ENCODE measurements around the gene VPS35L.

DNA sequence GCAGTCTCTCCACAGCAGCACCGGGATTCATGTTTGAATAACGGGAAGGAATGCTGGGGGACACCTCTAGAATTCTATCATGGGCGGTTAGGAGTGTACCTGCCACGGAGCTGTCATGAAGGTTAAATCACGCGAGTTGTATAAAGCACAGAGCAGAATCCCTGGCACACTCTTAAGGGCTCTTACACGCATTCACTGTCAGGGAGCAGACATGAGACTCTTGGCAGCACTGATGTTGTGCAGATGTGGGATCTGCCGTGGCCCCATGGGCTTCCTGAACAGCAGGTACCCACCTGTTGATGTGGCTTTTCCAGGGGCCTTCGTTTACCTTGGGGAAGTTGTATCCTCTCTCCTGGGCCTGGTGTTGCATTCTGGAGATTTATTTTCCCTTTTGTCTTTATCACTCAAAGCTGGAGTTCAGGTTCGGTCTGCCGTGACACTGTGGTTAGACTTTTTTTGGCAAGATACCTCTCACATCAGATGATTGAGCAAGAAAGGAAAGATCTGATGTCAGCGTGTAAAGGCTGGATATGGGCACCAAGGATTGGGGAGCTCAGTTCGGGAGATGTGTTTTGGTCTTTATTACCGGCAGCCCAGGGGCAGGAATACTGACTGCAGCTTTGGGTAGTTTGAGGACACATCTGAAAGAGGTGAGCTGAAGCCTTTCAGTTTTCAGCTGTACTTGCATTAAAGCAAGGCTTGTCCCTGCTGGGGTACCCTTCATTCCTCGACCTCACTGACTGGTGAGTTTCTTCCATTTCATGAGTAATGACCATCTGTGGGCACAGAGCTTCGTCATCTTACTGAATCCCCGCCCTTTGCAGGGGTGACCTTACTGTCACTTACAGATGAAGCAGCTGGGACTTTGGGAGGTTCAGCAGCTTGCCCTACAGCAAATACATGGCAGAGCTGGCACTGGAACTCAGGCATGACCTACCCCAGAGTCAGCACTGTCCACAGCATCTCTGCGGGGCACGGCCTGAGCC, 143.3 kb downstream of the VPS35L start:
- no peak for TF ChIP-seq EZH2phosphoT487 (IDR thresholded peaks at IDR 0.05; ENCODE audit: borderline replicate concordance, low read length)
- TF ChIP-seq, protein P1, sequence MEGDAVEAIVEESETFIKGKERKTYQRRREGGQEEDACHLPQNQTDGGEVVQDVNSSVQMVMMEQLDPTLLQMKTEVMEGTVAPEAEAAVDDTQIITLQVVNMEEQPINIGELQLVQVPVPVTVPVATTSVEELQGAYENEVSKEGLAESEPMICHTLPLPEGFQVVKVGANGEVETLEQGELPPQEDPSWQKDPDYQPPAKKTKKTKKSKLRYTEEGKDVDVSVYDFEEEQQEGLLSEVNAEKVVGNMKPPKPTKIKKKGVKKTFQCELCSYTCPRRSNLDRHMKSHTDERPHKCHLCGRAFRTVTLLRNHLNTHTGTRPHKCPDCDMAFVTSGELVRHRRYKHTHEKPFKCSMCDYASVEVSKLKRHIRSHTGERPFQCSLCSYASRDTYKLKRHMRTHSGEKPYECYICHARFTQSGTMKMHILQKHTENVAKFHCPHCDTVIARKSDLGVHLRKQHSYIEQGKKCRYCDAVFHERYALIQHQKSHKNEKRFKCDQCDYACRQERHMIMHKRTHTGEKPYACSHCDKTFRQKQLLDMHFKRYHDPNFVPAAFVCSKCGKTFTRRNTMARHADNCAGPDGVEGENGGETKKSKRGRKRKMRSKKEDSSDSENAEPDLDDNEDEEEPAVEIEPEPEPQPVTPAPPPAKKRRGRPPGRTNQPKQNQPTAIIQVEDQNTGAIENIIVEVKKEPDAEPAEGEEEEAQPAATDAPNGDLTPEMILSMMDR (IDR thresholded peaks at IDR 0.05; ENCODE audit: low read depth, low read length, poor library complexity, severe bottlenecking) = no peak

Data from DOHH2 (cell line).